Stimulated activated CD8-positive, alpha-beta memory T cell treated with anti-CD3 and anti-CD28 coated beads, Interleukin-7, amount 100 ng/mL, for 4 hours (primary cell): ENCODE data around the gene MPC1.

Experiments
- DNase-seq, 2 donors: peaks; one replicate each; pipeline ENCODE4 v3.0.0-alpha.2; 2020; ENCODE audit warnings: low read depth in 2 of 2

MPC1 gene

GRCh38 chr6:166382933-166383801 lies at the start of gene MPC1:
TSS of gene MPC1 (minus strand) at chr6:166382940. CDS start at chr6:166382876, 64 bp downstream.
- DNase-seq: peak; percentile 83 to 94

DNA sequence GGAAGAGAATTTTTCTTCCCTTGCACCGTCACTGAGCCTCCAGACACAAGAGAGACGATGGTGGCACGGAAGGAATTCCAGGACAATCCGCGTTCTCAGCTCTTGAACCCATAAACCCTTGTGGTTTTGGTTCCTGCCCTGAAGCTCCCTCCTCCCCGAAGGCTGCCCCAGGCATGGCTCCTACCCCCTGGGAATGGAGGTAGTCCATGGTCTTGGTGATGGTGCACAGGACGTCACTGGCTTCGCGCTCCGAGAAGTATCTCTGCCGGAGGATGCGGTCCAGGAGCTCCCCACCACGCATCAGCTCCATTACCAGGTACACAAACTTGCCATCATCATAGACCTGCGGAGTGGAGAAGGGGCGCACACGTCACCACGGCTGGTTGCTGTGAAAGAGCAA lies 47.5 kb upstream of the MPC1 start:
- no peak for DNase-seq

- DNase-seq: no peak
These were observed 41.7 kb upstream of the MPC1 start for GRCh38 chr6:166424431-166424830.

DNA sequence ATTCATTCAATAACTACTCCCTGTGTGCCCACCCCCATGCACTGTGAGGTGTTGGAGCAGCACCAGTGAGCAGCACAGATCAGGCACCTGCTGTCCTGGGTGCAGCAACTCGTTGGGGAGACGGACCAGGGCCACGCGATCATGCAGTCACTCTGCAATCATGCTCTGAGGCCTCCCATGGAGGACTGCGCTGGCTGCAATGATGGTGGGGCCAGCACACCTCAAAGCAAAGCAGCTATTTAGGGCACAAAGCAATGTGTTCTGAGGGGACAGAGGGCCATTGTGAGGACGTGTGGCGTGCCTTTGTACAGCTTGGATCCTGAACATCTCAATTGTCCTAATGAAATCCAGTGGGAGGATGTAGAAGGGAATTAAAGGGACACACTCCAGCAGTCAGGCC lies 41.0 kb upstream of the MPC1 start:
- no peak for DNase-seq

- DNase-seq: no peak
These were observed 40.5 kb upstream of the MPC1 start for GRCh38 chr6:166423051-166423745.

GRCh38 chr6:166422201-166422940 lies 39.6 kb upstream of the MPC1 start:
- DNase-seq: no peak

DNA sequence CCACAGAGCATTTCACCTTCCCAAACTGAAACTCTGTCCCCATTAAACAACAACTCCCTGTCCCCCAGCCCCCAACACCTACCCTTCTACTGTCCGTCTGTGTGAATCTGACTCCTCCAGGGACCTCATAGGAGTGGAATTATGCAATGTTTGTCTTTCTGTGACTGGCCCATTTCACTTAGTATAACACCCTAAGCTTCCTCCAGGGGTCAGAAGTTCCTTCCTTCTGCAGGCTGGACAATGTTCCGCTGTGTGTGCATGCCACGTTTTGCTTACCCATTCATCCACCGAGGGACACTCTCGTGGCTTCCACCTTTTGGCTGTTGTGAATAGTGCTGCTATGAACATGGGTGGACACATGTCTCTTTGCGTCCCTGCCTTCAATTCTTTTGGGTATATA lies 37.6 kb upstream of the MPC1 start:
- DNase-seq: no peak

GRCh38 chr6:166419717-166420116 lies 37.0 kb upstream of the MPC1 start:
- no peak for DNase-seq

DNA sequence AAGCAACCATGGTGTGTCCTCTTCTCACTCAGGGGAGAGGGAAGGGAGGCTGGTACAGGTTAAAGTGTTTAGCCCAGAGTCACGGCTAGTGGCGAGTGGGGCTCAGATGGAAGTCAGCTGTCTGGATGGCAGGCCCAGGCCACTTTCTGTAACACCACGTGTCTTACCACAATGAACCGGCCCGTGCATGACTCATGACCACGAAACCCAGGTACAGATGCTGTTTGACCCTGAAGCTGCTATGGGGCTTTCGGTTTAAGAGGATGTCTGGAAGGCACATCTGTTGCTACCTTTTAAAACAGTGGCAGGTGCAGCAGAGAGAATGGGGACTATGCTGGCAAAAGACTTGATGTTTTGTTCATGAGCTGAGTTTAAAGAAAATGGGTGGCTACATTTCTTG lies 36.5 kb upstream of the MPC1 start:
- DNase-seq: peak; percentile 55 to 60

DNA sequence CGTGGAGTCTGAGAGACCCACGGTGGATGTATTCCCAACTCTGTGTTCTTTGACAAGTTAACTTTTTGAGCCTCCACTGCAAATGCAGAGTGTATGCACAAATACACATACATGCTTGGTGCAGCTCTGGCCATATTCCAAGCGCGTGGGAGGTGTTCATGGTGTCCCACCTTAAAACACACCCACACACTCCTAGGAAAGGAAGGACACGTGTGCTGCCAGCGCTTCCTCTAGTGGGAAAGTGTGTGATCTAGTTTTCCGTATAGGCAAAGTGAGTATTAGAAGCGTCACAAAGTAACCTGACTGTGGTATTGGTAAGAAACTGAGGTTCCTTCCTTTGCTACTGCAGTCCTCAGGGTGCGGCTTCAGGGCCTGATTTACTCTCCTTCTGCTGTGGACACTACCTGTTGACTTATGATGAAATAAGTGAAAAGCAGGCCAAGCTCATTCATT lies 36.0 kb upstream of the MPC1 start:
- peak in 1 of 2 donors; percentile 16 for DNase-seq

- peak; percentile 8 to 10 for DNase-seq
These were observed 34.5 kb upstream of the MPC1 start for GRCh38 chr6:166417285-166417691.

GRCh38 chr6:166415833-166416347 lies 33.1 kb upstream of the MPC1 start:
- DNase-seq: no peak

DNA sequence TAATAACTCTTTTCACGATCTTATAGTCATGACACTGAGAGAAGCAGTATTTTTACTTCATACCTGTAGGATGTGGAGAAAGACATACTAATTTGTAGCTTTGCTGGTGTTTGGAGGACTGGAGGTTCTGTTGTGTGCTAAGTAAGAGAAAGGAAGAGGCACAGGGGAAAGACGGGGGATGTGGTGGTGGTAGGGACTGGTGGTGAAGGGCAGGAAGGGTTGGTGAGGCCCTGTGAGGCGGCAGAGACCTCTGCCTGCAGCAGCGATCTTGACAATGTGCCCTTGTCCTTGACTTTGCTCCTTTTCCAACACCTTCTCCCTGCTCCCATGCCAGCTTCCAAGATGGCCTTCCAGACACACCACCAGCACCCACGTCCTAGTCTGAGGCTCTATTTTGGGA lies 32.6 kb upstream of the MPC1 start:
- peak in 1 of 2 donors; percentile 14 for DNase-seq

GRCh38 chr6:166413491-166413951 lies 30.8 kb upstream of the MPC1 start:
- peak in 1 of 2 donors; percentile 21 for DNase-seq

GRCh38 chr6:166412911-166413384 lies 30.2 kb upstream of the MPC1 start:
- no peak for DNase-seq

GRCh38 chr6:166412156-166412910 lies 29.6 kb upstream of the MPC1 start:
- DNase-seq: no peak

- DNase-seq: no peak
These were observed 29.0 kb upstream of the MPC1 start for GRCh38 chr6:166411721-166412151.

DNA sequence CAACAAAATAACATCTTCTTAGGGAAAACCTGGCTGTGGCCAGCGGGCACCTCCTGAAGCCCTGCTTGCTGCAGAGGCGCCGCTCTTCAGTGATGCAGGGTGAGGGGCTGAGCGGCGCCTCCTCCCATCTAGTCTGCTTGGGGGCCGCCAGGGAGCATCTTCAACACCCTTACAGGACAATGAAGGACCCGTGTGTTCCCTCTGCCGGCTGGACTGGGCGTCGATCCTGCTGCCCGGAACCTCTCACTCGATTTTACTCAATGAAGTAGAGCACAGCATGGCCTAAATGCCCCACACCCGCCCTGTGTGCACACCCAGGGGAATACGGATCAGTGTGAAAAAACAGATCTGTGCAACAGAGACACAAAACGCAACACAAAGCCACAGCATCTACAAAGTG lies 28.5 kb upstream of the MPC1 start:
- DNase-seq: no peak

DNA sequence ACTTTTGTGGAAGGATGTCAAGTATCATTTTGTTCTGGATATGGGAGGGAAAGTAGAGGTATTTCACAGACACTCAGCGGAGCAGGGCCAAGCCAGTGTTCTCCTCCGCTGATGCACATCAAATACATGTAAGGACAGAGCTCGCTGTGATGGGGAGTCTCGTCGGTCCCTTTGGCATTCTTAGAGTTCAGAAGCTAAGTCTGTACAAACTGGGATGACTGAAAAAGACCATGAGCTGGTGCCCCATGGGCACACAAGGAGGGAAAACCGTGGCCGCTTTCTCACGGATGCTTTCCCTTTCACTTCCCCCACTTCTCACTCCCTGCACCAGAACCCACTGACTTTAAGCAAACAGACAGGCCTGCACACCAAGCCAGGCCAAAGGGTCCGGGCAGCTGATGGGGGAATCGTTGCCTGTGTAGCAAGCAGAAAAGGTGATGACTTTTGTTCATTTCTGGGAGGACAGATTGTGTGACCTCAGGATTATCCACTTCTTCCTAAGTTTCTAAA lies 27.7 kb upstream of the MPC1 start:
- DNase-seq: no peak

DNA sequence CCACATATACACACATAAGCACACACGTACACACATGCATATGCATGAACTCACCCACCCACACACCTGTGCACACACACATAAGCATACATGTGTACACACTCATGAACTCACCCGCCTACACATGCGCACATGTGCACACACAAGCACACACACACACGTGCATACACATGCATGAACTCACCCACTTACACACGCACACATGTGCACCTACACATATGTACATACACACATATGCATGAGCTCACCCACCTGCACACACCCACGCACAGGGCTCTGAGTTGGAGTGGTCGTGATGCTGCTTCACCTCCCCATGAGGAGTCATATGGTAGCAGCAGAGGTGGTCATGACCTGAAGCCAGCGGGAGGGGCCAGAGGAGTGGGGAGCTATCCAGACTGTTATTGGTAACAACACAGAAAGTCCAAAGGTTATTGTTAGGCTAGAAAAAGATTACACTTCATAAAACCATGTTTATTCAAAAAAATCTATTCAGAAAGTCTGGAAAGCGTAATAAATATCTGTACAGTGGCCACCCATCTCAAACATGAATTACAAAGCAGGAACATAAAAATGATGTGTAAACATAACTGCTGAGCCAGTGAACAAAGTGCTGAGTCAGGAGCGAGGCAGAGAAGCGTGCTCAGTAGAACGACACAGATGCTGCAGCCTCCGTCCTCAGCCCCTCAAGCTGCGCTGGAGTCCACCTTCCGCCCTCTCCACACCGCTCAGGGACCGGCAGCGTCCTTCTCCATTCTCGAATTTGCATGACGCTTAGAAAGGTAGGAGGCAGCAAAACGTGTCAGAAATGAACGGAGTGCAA lies 26.4 kb upstream of the MPC1 start:
- no peak for DNase-seq
